Upper lobe of left lung (tissue), 4 donors: ENCODE data around the gene MRPS34.

ENCODE experiments used
- CTCF ChIP-seq, 6 experiments: fragments of 450-650 bp in 4 of 6; fragments of 200-600 bp in 2 of 6; sonication (generic) in 2 of 6; IDR thresholded peaks; one replicate each; pipeline ENCODE4 v1.5.1; 2016 to 2019; ENCODE audit warnings: antibody characterized with exemption in 6 of 6
- POLR2A ChIP-seq, 4 donors: fragments of 450-650 bp; IDR thresholded peaks; one replicate each; pipeline ENCODE4 v1.5.1; 2016 to 2017; ENCODE audit warnings: antibody characterized with exemption in 4 of 4, mild to moderate bottlenecking in 2 of 4

GRCh38 chr16:1809281-1809801 lies 36.4 kb upstream of the MRPS34 start:
- TF ChIP-seq POLR2A (IDR thresholded peaks at IDR 0.05): no peak
- TF ChIP-seq CTCF (IDR thresholded peaks at IDR 0.05): no peak
